T1000 (cell line): ENCODE measurements around the gene EMP1.

Experiments
- DNase-seq: peaks from one replicate; lab custom pipeline; 2025; ENCODE audit warnings: mixed read lengths; lab: John Stamatoyannopoulos, UW

The EMP1 gene

DNA sequence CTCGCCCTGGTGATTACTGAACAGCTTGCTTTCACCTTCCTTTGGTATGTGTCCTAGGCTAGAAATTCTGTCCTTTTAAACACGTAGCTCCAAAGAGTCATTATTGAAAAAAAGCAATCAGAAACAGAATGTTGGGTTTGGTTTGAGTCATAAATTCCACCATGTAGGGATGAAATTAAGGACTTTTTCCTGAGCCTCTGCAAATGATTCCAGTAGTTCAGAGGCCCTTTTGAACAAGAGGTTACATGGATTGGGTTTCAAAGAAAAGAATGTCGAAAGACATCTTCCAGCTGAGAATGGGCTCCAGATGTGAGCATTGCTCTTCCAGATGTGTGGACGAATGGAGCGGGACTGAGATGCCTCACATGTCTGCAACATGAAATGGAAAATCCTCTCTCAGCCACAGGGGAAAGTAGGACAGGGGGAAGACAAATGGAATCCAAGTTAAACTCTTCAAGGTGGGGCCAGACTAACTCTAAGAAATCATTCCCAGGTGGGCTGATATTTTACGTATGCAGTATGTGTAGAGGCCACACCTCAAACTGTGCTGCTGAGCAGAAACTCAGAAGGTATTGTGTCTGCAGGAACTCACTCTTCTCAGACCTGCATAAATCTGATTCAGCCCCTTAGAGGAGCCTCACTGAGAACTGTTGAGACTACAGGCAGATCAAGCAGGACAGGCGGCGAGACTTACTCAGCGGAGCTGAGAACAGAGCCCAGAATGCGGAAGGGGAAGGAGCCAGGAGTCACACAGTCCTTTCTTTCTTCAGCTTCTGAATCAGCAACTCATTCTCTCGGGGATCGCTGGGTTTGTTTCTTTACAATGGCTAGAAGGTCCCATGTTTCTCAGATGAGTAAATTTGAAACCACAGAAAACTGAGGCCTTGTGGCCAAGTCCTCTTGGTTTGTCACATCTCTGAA lies 23.3 kb upstream of the EMP1 start:
- peak; percentile 48 for DNase-seq

DNA sequence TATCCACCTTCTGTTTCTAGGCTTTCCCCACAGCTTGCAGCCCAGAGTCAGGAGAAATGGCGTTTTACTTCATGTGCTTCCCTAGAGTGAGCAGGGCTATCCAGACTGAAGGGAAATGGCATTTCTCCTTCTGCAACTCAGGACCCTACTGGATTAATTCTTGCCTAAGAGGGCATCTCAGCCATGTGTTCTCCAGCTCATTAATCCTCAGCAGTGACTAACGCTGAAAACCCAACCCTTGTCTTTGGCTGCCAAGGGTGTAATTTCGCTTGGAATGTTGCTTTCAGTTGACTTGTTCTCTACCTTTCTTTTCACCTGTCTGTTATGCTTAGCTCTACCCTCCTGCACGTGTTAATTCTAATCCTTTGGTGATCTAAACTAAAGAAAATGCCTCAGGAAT lies 21.0 kb upstream of the EMP1 start:
- DNase-seq = no peak

DNA sequence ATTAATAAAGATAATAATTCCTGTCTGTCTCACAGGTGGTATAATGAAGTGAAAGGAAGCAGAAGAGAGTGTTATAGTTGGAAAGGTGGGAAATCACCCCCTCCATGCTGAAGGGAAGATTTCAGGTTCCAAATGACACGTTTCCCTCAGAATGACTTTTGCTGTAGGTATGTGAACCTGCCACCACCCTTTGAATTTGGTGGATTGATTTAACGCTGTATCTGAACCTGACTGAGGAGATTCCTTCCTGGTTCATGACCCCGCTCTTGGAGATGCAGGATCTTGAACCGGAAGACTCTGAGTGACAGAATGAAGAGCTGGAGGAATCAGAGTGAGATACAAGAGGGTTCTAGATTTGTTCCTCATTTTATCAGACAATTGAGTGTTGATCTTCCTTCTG lies 20.3 kb upstream of the EMP1 start:
- DNase-seq = no peak

DNA sequence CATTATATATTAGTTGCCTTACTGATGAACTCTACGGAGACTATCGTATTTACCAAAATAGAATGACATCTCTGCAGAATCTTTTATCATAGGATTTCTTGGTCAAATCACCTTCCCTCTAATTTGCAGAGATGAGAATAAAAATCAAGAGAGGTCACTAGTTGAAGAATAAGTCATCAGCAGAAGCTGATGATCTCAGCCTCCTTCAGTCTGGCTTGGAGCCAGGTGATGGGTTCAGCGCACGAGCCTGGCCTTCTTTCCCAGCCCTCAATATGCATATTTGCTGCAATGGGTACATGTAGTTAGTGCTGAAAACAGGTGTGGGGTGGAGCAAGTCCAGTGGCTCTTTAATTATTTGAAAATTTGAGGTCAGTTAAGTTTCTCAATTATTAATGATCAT lies 19.2 kb upstream of the EMP1 start:
- DNase-seq = no peak

DNA sequence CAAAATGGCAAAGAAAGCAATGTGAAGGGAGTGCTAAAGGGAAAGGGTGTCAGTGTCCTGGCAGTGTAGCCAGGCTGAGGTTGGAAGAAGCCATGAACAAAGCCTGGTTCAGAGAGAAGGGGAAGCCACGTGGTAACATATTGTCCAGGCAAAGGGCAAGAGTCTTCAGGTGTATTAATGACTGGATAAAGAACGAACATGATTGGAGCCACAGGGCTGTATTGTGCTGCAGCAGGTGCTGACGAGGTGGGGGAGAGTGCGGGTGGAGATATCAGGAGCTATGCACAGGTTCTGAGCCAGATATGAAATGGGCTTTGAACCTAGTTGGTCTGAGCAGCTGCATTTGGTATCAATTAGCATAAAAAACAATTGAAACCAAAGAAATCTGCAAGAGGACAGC lies 18.6 kb upstream of the EMP1 start:
- DNase-seq = no peak

DNA sequence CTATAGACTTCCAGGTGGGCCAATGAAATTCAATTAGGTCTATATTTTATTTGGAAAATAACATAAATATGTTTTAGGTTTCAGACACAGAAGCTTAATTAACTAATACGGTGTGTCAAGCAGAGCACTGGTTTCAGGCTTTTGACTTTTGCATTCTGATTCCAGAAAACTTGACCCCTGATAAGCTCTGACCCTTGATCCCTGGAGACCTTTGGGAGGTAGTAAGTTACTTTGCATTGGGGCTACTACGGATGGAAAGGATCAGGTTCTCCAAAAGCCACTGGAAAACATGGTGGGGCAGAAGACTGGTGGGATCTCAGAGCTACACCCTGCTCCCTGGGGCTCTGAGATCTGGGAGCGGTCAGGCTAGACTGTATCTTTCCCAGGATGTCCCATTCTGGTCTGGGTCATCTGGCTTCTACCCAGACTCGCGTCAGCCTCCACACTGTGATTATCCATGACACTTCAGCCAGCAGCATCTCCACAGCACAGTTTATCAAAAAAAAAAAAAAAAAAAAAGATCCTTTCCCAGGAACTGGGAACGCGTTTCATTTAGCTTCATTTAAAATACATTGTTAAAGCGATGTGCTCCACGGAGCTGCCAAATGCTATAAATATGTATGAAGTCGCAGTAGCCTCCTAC lies 17.8 kb upstream of the EMP1 start:
- DNase-seq = no peak

DNA sequence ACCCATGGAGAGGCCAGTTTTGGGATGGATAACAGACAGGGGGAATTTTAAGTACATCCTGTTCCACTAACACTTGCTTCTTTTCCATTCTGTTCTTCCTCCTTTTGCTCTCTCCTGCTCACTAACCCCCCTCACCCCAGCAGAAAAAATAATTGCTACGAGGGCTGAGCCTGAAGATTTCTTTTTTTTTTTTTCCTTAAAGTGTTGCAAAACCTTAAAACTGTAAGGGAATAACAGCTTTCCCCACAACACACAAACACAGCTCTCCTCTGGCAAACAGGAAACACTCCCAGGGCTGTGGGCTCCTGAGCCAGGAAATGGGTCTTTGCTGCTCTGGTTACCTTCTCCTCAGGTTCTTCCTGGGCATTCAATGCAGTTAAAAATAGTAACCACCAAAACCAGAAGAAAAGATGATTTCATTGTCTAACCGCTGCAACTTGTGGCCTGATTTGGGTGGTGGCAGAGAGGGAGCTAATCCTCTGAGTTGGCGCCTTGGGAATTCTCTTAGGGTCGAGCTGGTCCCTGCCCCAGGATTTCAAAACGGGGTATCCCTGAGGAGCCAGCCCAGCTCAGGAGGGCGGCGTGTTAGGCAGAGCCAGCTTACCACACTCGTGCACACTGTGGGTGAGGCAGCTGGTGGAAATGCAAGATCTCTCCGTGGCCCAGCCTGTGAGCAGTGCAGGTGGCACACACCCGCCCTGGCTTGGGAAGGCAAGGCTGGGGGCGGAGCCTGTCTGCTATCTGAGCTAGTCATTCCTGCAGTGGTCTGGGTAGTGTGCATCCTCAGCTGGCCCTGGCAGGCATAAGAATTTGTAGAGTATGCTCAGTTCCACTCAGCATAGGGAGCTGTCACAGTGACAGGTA lies 17.1 kb upstream of the EMP1 start:
- no peak for DNase-seq

DNA sequence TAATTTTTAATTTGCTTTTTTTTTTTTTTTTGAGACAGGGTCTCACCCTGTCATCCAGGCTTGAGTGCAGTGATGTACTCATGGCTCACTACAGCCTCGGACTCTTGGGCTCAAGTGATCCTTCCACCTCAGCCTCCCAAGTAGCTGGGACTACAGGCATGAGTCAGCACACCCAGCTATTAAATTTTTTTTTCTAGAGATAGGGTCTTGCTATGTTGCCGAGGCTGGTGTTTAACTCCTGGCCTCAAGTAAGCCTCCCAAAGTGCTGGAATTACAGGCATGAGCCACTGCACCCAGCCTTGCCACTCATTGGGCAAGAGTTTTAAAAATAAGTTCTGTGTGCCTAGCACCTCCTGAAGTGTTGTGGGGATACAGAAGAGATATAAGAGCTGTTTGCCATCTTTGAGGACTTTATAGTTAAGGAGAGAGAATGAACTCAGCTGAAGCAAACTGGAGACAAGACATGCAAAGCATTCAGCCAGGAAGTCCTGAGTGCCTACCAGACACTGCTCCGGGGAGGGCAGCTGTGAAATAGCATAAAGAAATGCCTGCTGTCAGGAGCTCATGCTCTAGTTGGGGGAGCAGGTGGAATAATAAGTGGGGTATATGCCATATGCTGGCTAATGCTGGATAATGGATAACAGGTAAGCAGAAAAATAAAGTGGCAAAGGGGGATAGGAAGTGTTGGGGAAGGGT lies 15.0 kb upstream of the EMP1 start:
- DNase-seq = no peak

DNA sequence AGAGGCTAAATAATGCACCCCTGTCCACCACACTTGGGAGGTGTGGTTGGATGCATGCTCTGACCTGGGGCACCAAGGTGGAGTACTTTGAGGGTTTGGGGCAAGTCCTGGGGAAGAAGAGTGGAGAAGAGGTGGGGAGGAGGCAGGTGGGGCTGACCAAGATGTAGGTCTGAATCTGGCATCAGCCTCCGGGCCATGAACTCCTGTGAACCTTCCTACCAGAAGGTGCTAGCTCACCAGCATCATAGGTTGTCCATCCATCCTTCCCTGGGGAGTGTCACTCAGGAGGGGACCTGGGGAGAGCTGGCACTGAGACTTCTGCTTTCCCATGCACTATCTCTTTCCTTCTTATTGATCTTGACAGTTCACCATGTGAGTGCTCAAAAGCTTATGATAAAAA lies 13.6 kb upstream of the EMP1 start:
- DNase-seq = no peak

DNA sequence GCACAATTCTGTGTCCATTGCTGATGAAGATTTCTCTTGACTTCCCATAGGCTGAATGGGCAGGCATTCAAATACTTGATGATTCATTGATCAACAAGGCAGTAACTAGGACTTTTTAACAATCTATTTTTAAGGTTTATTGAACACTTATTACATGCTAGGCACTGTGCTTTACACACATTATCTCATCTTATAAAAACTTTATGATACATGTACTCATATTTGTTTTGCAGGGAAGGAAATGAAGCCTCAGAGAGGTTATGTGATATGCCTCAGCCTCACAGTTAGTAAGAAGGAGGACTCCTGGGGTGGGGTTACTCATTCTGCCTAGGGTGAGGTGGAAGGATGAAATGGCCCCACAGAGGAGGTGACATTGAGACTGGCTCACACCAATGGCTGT lies 12.9 kb upstream of the EMP1 start:
- DNase-seq = no peak

DNA sequence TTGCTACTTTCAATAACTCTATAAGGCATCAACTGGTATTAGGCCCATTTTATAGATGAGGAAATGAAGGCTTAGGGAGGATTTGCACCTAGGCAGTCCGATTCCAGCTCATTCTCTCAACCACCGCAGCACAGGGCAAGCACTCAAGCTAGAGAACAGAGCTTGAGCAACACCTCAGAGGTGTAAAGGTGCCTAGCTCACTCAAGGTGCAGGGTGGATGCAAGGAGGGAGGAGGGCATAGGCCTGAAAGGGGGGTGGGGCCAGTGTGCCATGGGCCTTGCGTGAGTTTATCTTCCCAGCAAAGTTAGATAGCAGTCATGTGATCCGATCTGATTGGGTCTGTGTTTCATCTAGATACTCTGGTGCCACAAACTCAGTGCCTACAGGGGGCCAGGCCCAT lies 10.2 kb upstream of the EMP1 start:
- no peak for DNase-seq

DNA sequence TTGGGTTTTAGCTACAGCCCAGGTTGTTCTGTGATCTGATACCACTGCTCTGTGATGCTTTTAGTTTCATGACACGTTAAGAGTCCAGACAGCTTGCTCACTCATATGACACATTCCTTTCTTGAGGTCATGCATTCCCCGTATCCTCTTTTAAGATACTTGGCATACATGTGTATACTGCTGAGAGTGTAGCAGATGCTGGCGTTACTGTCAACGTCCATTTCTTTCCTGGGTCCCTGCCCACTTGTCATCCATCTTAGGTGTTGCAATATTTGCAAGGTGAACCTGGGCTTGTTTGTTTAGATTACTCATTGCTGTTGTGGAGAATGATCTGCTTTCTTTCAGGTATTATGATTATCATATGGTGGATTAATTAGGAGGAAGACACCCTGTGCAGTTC lies 9.1 kb upstream of the EMP1 start:
- DNase-seq = no peak

DNA sequence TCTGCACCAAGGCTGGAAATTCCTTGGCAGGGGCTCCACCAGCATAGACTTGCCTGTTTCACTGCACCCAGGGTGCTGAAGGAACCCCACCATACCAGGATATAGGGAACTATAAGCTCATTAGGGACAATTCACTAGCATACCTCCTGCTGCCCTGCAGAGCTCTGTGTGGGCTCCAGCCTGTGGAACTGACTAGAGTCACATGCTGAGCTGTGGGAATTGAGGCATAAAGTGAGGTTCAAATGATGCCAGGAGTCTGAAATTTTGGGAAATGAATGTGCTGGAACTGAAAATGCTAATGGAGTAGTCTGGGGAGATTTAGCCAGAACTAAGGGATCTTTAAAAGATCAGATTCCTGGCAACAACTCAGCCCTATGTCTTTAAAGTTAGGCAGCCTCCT lies 7.3 kb upstream of the EMP1 start:
- DNase-seq = no peak

DNA sequence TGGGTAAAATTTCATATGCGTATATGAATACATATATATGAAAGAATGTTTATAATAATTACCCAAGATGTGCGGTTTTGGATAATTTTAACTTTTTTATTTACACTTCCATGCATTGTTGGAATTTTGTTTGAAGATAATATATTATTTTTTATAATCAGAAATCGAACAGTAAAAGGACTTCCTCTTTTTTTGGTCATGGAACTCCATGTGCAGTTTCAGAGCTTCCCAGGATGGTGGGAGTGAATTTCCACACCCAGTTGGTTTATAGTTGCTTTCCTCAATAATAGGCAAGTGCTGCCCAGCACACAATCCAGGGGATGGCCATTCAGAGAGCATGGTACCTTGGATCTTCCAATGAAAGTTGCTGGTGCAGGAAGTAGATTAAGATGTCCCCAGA lies 6.3 kb upstream of the EMP1 start:
- DNase-seq = no peak

DNA sequence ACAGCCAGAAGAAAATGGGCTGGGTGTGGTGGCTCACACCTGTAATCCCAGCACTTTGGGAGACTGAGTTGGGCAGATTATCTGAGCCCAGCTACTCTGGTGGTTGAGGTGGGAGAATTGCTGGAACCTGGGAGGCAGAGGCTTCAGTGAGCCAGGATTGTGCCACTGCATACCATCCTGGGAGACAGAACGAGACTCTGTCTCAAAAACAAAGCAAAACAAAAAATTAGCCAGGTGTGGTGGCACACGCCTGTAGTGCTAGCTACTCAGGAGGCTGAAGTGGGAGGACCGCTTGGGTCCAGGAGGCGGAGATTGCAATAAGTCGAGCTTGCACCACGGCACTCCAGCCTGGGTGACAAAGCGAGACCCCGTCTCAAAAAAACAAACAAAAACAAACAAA lies 3.8 kb upstream of the EMP1 start:
- DNase-seq = no peak

DNA sequence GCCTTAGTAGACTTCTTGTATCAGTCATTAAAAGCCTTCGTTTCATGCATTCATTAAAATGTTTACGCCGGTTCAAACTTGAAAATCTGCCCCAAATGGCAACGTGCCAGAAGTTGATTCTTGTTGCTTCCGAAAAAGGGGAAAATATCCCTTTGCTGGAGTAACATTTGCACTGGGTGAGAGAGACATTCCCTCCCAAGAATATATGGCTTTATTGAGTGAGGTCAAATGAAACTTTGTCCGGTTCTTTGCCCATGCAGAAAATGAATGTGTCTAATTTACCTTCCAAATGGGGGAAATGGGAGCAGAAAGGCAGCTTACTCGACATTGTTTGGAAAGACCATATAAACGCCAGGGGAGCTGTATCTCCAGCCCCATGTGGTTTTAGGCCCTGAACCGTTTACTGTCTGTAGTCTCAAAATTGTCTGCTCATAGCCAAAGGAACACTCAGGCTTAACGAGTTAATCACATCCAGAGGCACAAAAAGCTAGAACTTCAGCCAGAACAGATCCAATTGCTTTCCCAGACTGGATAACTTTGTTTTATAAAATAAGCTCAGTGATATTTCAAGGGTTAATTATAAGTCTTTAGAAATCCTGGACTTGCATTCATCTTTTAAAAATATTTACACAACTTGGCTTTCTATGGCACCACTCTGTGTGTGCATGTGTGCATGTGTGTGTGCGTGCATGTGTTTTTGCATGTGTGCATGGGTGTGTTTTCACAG lies 2.9 kb upstream of the EMP1 start:
- no peak for DNase-seq

DNA sequence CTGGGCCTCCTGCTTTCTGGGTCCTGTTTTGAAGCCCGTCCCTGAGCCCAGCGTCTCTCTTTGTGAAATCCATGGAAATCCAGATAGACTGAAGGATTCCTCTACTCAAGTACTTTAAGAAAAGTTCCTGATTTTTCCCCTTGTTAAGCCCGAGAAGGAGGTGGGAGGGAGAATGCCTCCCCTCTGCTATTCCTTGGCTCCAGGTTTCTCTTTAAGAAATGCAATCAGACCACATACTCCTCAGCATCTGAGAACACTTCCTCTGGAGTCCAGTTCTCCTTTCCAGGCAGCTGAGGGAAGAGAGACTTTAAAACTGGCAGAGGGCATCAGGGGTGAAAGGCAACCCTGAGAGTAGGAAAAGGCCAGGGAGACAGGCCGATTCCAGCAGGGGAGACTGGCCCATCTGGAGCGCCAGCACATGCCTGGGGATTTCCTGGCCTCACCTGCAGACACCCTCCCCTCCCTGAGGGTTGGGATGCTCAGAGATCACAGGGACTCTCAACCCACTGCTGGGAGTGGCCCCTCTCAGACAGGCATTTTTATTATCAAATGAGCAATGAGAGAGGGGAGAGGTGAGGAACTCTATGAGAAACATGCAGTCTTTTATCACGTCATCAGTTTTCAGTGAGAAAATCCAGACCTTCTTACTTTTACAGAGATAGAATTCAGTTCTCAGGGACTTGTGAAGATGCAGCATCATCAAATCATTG lies 2.0 kb upstream of the EMP1 start:
- DNase-seq = no peak

DNA sequence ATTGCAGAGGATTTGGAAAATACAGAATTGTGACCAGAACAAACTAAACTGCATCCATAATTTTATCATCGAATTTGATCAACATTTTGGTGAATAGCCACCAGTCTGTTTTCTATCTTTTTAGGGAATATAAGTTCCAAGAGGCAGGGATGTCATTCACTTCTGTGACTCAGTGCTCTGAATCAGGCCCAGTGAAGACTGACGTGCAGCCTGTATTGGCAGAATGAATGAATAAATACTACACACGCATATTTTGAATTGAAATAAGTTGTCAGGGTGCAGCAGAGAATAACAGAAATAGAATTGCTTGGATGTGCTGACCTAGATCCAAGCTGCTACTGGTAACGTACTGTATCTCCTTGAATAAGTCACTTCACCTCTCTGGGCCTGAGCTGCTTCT lies 1.3 kb upstream of the EMP1 start:
- no peak for DNase-seq

DNA sequence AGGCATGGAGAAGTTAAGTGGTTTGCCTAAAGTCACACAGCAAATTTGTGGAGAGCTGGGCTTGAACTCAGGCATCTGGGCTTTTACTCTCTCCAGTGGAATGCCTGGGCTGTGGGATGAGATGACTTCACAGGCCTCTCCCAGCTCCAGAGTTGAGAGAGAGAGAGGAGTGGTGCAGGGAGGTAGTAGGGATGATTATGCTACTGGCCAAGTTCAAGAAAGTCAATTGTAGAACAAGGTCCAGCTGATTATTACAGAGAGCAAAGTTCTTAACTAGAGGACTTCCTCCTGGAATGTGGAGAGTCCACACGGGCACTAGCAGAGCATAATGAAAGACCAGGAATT lies 769 bp upstream of the EMP1 start:
- DNase-seq = no peak

DNA sequence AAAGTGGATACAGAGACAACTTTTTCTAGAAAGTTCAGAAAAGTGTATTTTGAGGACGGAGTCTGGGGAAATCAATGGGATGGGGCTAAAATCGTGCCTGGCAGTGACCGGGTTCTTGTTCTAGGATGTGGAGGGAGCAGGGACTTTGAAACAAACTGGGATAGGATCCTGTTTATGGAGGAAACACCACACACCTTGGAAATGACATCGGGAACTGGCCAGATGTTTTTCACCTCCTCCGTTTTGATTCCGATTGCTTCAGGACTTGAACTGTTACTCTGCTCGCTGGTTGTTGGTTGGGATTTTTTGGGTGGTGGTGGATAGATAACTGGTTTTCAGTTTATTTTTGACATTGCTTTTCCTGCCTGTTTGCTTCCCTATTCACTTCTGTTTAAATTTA lies 506 bp downstream of the EMP1 start:
- DNase-seq = no peak
